ENCODE data around the gene FLOT1. TPM values are rescaled to one million over a fixed set of nuclear protein-coding genes. Genes with fewer than 3 reads are reported as not detected.
A peak's percentile ranks its signal among the peaks of the same experiment; 100 is the strongest.

FLOT1 gene
- total and polyA plus RNA-seq, 2 of the 13 experiments (the other 11 are each of a cell fraction or from before 2014, with no cell fraction given): 82.3 to 130 TPM

DNA sequence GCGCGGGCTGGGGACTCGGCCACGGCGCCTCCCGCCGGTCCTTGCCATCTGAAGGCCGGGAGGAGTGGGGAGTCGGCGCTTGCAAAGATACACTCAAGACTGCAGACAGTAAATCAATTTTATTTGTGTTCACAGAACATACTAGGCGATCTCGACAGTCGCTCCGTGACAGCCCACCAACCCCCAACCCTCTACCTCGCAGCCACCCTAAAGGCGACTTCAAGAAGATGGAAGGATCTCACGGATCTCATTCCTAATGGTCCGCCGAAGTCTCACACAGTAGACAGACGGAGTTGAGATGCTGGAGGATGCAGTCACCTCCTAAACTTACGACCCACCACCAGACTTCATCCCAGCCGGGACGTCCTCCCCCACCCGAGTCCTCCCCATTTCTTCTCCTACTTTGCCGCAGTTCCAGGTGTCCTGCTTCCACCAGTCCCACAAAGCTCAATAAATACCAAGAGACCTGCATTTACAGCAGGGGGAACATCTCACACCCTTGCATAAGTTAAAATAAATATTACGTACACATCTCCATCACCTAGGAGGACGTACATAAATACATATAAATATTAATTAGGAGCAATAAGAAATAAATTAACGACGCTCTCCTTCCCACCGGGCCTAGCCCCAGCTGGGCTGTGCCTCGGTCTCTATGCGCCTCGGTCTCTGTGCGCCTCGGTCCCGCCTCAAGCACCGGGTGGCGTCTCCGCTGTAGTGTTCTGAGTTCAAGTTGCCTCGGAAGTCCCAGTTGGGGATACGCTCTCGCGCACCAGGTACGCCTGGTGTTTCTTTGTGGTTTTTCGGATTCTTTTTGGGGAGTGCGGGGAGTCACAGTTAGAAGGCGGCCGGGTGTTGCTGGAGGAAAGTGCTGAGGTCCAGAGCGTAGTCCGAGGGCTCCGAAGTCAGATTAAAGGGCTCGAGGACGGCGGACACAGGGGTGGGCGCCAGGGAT is 889 bp upstream of the FLOT1 start (continued):
- TF ChIP-seq, protein P1, sequence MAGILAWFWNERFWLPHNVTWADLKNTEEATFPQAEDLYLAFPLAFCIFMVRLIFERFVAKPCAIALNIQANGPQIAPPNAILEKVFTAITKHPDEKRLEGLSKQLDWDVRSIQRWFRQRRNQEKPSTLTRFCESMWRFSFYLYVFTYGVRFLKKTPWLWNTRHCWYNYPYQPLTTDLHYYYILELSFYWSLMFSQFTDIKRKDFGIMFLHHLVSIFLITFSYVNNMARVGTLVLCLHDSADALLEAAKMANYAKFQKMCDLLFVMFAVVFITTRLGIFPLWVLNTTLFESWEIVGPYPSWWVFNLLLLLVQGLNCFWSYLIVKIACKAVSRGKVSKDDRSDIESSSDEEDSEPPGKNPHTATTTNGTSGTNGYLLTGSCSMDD (CRISPR knock-in tag; IDR thresholded peaks at IDR 0.05): peak; percentile 12; the same call in 1 of the 2 replicates
- TF ChIP-seq RBM22 (optimal IDR thresholded peaks at IDR 0.05; ENCODE audit: low read length) (peak; percentile 51), NFE2 (CRISPR knock-in tag; IDR thresholded peaks at IDR 0.05) (no peak), ZFP90 (CRISPR knock-in tag; IDR thresholded peaks at IDR 0.05; ENCODE audit: borderline replicate concordance) (no peak; the same call in 1 of the 2 replicates), ZNF614 (CRISPR knock-in tag; IDR thresholded peaks at IDR 0.05; ENCODE audit: borderline replicate concordance) (no peak), TCF7 (IDR thresholded peaks at IDR 0.05; ENCODE audit: low read depth) (no peak), KIAA2018 (CRISPR knock-in tag; IDR thresholded peaks at IDR 0.05; ENCODE audit: borderline replicate concordance) (peak; percentile 15; the same call in 1 of the 2 replicates), DPF2 (CRISPR knock-in tag; IDR thresholded peaks at IDR 0.05; ENCODE audit: borderline replicate concordance, low read depth) (no peak), ZNF230 (CRISPR knock-in tag; IDR thresholded peaks at IDR 0.05) (no peak; the same call in 1 of the 2 replicates), ZNF589 (CRISPR knock-in tag; conservative IDR thresholded peaks at IDR 0.05) (no peak), PRDM4 (CRISPR knock-in tag; IDR thresholded peaks at IDR 0.05; ENCODE audit: borderline replicate concordance) (no peak; the same call in 1 of the 2 replicates), ZNF577 (CRISPR knock-in tag; IDR thresholded peaks at IDR 0.05; ENCODE audit: borderline replicate concordance, low read depth) (no peak)
- TF ChIP-seq, protein P2, sequence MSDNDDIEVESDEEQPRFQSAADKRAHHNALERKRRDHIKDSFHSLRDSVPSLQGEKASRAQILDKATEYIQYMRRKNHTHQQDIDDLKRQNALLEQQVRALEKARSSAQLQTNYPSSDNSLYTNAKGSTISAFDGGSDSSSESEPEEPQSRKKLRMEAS (IDR thresholded peaks at IDR 0.05): no peak
- TF ChIP-seq, protein P3, sequence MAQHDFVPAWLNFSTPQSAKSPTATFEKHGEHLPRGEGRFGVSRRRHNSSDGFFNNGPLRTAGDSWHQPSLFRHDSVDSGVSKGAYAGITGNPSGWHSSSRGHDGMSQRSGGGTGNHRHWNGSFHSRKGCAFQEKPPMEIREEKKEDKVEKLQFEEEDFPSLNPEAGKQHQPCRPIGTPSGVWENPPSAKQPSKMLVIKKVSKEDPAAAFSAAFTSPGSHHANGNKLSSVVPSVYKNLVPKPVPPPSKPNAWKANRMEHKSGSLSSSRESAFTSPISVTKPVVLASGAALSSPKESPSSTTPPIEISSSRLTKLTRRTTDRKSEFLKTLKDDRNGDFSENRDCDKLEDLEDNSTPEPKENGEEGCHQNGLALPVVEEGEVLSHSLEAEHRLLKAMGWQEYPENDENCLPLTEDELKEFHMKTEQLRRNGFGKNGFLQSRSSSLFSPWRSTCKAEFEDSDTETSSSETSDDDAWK (CRISPR knock-in tag; IDR thresholded peaks at IDR 0.05): no peak
